ENCODE measurements around the gene DIAPH2. TPM values are rescaled to one million over a fixed set of nuclear protein-coding genes. Genes with fewer than 3 reads are reported as not detected.

The DIAPH2 gene
- total RNA-seq, 1 experiment from 2014 or later, result 22.5 TPM

DNA sequence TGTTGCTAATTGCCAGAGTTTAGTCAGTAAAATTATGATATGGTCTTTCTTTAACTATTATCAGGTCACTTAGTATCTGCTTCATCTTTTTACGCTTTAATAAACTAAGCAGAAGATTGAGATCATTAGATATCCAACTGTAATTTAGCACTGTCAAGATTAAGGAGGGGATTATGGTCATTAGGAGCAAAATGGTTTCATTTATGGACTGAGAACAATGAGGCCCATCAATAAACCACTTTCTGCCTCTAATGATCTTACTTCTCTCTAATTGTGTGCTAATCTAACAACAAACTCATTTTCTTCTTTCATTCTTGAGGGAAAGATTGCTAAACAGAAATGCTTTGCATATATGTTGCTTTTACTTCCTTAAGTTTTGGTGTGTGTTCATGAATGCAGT lies 539.5 kb downstream of the DIAPH2 start:
- Histone ChIP-seq H3K27me3 (no peaks in the 10 kb centered on the region), H3K9me3 (replicated peaks) (no peaks in the 10 kb centered on the region), H3K4me1 (peaks cover 10% of the 10 kb centered on the region), H3K27ac (no peak overlapping the region), H3K4me3 (no peak overlapping the region), H3K36me3 (no peaks in the 10 kb centered on the region)
- DNase-seq, result no peak

DNA sequence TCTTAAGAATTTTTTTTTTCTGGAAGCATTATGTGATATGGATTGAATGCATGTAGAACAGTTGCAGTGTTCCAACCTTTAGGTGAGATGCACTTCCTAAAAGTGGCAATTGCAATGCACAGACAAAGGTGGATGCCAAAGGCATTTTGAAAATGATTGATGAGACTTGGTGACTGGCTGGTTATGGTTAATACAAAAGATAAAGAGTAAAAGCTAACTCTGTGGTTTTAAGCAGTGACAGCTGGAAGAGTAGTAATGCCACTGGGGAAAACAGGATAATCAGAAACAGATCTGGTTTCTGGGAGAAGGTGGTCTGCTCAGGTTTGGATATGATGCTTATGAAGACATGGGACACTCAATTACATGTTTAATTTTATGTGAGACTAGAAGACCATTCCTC lies 544.7 kb downstream of the DIAPH2 start:
- Histone ChIP-seq H3K9me3 (replicated peaks) (no peaks in the 10 kb centered on the region), H3K27me3 (no peaks in the 10 kb centered on the region), H3K27ac (no peak overlapping the region; the same call in 1 of the 2 replicates), H3K4me1 (peaks cover 12% of the 10 kb centered on the region), H3K4me3 (no peak overlapping the region), H3K36me3 (no peaks in the 10 kb centered on the region)
- peak in 1 of 2 experiments; percentile 41 for DNase-seq

DNA sequence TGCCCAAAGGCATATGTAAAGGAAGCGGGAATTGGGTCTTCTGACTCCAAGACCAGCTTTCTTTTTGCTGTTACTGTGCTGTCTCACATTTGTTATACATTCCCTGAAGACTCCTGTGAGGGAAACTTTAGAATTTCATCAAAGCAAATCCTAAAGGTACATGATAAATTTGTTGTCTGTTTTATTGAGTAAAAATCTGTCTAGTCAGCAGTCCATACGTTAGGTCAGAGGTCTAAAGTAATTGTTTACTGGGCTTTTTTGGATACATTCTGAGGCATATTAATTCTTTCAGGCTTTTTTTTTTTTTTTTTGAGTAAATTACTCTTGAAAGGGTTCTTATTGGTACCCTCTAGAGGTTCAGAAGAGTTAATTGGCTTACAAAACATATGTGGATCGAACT lies 546.3 kb downstream of the DIAPH2 start:
- H3K4me3 ChIP-seq, result no peak overlapping the region
- no peaks in the 10 kb centered on the region for H3K36me3 ChIP-seq
- H3K4me1 ChIP-seq, result peaks cover 11% of the 10 kb centered on the region
- H3K9me3 ChIP-seq (replicated peaks), result no peaks in the 10 kb centered on the region
- DNase-seq, result no peak
- H3K27ac ChIP-seq, result no peak overlapping the region
- no peaks in the 10 kb centered on the region for H3K27me3 ChIP-seq

- Histone ChIP-seq H3K27ac (no peak overlapping the region), H3K36me3 (no peaks in the 10 kb centered on the region), H3K4me1 (no peaks in the 10 kb centered on the region), H3K9me3 (replicated peaks) (no peaks in the 10 kb centered on the region), H3K4me3 (no peak overlapping the region), H3K27me3 (no peaks in the 10 kb centered on the region)
- no peak for DNase-seq
These were observed 549.9 kb downstream of the DIAPH2 start for GRCh38 chrX:97234471-97235081.

GRCh38 chrX:97238632-97239031 lies 554.0 kb downstream of the DIAPH2 start:
- Histone ChIP-seq H3K36me3 (no peaks in the 10 kb centered on the region), H3K27me3 (no peaks in the 10 kb centered on the region), H3K4me3 (no peak overlapping the region), H3K4me1 (no peaks in the 10 kb centered on the region), H3K9me3 (replicated peaks) (no peaks in the 10 kb centered on the region), H3K27ac (no peak overlapping the region)
- DNase-seq, result no peak

GRCh38 chrX:97252111-97252510 lies 567.5 kb downstream of the DIAPH2 start:
- Histone ChIP-seq H3K4me1 (no peaks in the 10 kb centered on the region), H3K9me3 (replicated peaks) (no peaks in the 10 kb centered on the region), H3K4me3 (no peak overlapping the region), H3K27ac (no peak overlapping the region), H3K36me3 (no peaks in the 10 kb centered on the region), H3K27me3 (no peaks in the 10 kb centered on the region)
- DNase-seq, result no peak

- Histone ChIP-seq H3K27ac (no peak overlapping the region), H3K4me1 (no peaks in the 10 kb centered on the region), H3K36me3 (no peaks in the 10 kb centered on the region), H3K27me3 (no peaks in the 10 kb centered on the region), H3K9me3 (replicated peaks) (no peaks in the 10 kb centered on the region), H3K4me3 (no peak overlapping the region)
- DNase-seq, result no peak
These were observed 576.0 kb downstream of the DIAPH2 start for GRCh38 chrX:97260679-97261078.

DNA sequence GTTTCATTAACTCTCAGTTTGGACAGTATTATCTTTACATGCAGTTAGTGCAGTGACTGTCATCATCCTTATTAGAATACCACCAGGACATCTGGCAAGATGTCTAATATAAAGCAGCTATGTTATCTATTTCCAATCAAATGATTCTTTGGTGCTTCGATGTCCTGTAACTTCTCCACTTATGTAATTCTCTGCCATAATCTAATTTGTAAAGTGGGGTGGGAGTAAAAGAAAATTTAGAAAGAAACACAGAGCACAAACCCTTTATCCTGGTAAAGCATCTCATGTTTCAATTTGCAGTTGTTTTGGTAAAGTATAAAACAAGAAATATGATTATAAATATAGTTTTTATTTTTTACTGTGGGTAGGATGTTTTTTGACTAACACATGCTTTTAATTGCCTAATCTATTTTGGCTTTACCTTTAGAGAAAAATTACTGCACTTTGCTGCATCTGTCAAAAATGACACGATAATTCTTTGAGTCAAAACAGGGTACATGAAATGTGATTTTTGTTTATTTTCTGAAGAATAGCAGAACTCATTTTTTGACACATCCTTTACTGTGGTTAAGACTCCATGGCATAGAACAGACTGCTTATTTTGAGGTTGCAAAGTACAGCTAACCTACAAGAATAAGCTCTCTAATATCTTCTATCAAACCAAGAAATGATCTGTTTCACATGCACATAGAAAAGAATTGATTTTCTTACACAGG lies 581.9 kb downstream of the DIAPH2 start:
- Histone ChIP-seq H3K27ac (no peak overlapping the region), H3K36me3 (no peaks in the 10 kb centered on the region), H3K4me1 (no peaks in the 10 kb centered on the region), H3K27me3 (no peaks in the 10 kb centered on the region), H3K9me3 (replicated peaks) (no peaks in the 10 kb centered on the region), H3K4me3 (no peak overlapping the region)
- DNase-seq, result no peak

DNA sequence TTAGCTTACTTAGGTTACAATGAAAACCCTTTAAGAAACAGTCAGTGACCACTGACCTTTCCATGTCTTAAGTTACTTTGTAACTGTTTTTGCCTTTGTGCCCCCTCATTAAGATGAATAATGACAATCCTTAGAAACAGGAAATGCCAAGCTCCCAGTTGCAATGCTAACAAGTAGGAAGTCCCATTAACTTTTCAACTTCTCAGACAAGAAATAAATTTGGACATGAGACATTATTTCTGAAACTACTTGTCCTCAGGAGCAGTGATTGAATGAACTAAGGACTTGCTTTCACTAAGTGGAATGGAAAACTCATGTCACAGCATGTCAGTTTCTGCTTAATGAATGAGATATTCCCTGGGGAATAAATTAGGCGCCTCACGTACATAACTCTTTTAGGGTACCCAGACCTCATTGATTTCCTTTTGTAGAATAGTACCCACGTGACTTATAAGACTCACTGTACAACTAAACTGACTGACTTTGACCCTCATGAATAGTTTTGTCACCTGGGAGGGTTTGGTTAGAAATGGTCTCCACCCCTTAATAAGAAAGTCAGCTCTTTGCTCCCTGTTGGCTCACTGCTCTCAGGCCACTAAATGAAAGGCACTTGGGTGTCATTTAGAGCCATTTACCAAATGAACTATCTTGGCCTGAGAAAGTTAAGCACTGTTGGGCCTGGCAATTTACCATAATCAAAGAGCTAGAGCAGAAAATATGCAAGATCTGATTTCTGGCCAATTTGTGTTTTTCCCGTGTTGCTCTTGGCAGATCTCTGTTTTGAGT lies 582.9 kb downstream of the DIAPH2 start:
- Histone ChIP-seq H3K9me3 (replicated peaks) (no peaks in the 10 kb centered on the region), H3K4me3 (no peak overlapping the region), H3K27me3 (no peaks in the 10 kb centered on the region), H3K36me3 (no peaks in the 10 kb centered on the region), H3K27ac (no peak overlapping the region), H3K4me1 (no peaks in the 10 kb centered on the region)
- no peak for DNase-seq

- H3K27ac ChIP-seq, result no peak overlapping the region
- no peaks in the 10 kb centered on the region for H3K27me3 ChIP-seq
- no peaks in the 10 kb centered on the region for H3K36me3 ChIP-seq
- no peaks in the 10 kb centered on the region for H3K4me1 ChIP-seq
- H3K4me3 ChIP-seq, result no peak overlapping the region
- H3K9me3 ChIP-seq (replicated peaks), result no peaks in the 10 kb centered on the region
- no peak for DNase-seq
These were observed 583.6 kb downstream of the DIAPH2 start for GRCh38 chrX:97268182-97268680.

- no peak for DNase-seq
- H3K27me3 ChIP-seq, result no peaks in the 10 kb centered on the region
- no peak overlapping the region for H3K27ac ChIP-seq
- H3K36me3 ChIP-seq, result no peaks in the 10 kb centered on the region
- H3K9me3 ChIP-seq (replicated peaks), result no peaks in the 10 kb centered on the region
- no peak overlapping the region for H3K4me3 ChIP-seq
- H3K4me1 ChIP-seq, result no peaks in the 10 kb centered on the region
These were observed 599.9 kb downstream of the DIAPH2 start for GRCh38 chrX:97284531-97284930.

DNA sequence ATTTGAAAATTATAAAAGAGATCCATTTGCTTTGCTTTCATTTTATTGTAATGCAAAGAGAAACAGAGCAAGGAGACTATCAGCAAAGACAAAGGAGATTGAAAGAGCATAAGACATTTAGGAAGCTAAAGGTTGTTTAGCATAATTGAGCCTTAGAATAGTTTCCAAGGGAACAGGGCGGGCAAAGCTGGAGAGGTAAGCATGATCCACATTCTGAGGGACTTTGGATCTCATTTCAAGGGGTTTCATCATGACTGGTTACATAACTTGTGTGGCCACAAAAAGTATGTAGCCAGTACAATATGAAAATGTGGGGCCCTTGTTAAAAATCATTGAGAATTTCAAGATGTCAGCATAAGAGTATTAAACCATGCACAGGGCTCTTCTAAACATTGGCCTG lies 605.6 kb downstream of the DIAPH2 start:
- Histone ChIP-seq H3K4me1 (no peaks in the 10 kb centered on the region), H3K27me3 (no peaks in the 10 kb centered on the region), H3K36me3 (no peaks in the 10 kb centered on the region), H3K4me3 (no peak overlapping the region), H3K27ac (no peak overlapping the region), H3K9me3 (replicated peaks) (no peaks in the 10 kb centered on the region)
- no peak for DNase-seq

DNA sequence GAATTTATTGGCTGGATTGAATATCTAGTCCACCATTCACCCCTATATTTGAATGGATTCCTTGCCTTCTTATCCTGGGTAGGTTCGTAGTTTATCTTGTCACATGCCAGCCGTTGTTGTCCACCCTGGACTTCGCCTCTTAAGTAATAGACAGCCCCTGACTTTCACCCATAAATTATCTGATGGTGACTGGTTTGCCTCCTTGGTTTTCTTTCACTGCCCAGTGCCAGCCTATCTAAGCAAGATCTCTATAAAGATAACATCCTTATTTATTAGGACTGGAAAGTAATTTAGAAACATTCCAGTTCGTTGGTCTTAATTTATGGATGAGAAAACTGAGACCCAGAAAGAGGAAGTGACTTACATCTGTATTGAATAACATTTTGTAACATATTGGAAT lies 609.4 kb downstream of the DIAPH2 start:
- no peaks in the 10 kb centered on the region for H3K4me1 ChIP-seq
- no peaks in the 10 kb centered on the region for H3K27me3 ChIP-seq
- no peaks in the 10 kb centered on the region for H3K36me3 ChIP-seq
- H3K9me3 ChIP-seq (replicated peaks), result no peaks in the 10 kb centered on the region
- no peak overlapping the region for H3K4me3 ChIP-seq
- H3K27ac ChIP-seq, result no peak overlapping the region
- DNase-seq, result no peak

DNA sequence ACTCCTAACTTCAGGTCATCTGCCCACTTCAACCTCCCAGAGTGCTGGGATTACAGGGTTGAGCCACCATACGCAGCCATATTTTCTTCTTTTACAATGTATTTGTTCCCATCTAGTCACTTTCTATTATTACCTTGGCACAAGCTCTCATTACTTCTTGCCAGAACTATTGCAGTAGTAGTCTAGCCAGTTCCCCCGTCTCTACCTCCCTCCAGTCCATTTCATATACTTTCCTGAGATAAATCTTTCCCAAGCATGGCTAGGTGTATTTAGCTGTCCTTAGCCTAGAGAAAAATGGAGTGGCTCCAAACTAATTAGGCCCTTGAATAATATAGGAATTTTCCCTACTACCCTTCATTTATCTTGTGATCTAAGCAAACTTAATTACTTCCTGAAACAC lies 611.3 kb downstream of the DIAPH2 start:
- H3K27ac ChIP-seq, result no peak overlapping the region
- no peaks in the 10 kb centered on the region for H3K4me1 ChIP-seq
- no peaks in the 10 kb centered on the region for H3K9me3 ChIP-seq (replicated peaks)
- H3K4me3 ChIP-seq, result no peak overlapping the region
- H3K36me3 ChIP-seq, result no peaks in the 10 kb centered on the region
- no peak for DNase-seq
- no peaks in the 10 kb centered on the region for H3K27me3 ChIP-seq

DNA sequence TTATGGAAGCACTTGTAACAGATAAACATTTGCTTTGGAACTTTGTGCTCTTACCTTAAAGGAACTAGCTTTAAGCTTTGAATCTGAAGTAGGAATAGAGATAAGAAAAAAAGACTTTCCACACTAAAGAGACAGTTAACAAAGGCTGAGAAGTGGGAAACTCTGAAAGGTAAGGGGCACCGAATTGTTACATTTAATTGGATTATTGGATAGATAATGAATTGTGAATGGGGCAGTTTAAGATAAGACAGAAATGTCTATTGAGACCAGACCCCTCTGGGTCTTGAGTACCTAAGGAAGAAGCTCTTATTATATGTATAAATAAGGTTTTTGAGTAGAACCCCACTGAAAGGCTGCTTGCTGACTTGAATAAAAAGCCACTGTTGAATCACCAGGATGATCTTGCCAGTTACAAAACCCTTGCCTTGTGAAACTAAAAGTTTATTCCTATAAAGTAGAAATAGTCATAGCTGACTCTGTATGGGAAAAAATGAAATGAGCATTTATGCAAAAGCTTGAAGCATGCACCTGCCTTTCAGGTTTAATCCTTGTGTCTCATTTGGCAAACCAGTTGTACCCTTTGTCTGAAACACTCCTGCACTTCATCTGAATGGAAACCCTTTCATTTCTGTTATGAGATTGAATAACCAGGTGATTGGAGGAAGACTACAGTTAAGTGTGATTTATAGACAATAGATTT lies 622.3 kb downstream of the DIAPH2 start:
- Histone ChIP-seq H3K9me3 (replicated peaks) (no peaks in the 10 kb centered on the region), H3K4me3 (no peak overlapping the region)

More for the DNA sequence above, 622.3 kb downstream of the DIAPH2 start:
- no peaks in the 10 kb centered on the region for H3K27me3 ChIP-seq
- H3K27ac ChIP-seq, result no peak overlapping the region
- H3K4me1 ChIP-seq, result peaks cover 3% of the 10 kb centered on the region; the same call in 1 of the 2 replicates
- H3K36me3 ChIP-seq, result no peaks in the 10 kb centered on the region
- no peak for DNase-seq
